Fibroblast of mammary gland (primary cell): ENCODE data around the gene FEN1.

ENCODE experiments used
- DNase-seq: peaks from one replicate; pipeline ENCODE4 v3.0.0-alpha.2; 2010; ENCODE audit warnings: low read depth
- H3K4me3 ChIP-seq: 2 replicates; pipeline ENCODE4 v1.5.1; 2011; ENCODE audit warnings: low read depth, mild to moderate bottlenecking, low read length, moderate library complexity; ENCODE audit not compliant: control insufficient read depth
- CTCF ChIP-seq: conservative IDR thresholded peaks from 2 replicates; pipeline ENCODE4 v1.5.1; 2011; ENCODE audit warnings: low read depth, low read length, inconsistent platforms; ENCODE audit not compliant: control insufficient read depth, insufficient read depth

The FEN1 gene

DNA sequence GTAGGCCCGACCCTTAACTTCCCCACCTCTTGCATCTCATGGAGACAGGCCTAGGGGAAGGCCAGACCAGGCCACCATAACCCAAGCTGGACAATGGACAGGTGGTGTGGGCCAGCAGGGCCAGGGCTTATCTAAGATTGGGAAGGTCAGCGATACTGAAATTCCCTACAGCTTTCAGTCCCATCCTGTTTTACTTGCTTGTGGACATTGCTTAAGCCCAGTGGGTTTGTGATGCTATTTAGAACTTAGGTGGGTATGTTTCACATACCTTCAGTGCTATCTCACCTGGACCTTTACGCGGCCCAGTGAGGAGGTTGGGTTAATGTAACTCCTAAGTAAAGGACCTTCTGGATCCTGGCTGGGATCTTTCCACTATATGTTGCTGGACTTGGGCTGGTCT is 37.1 kb downstream of the FEN1 start:
- peak overlapping the region; percentile 96 for H3K4me3 ChIP-seq
- no peak for TF ChIP-seq CTCF

GRCh38 chr11:61830237-61831105 is 37.8 kb downstream of the FEN1 start:
- peak overlapping the region; percentile 96 for H3K4me3 ChIP-seq
- no peak for TF ChIP-seq CTCF
- DNase-seq: no peak

More for the DNA sequence above, 37.1 kb downstream of the FEN1 start:
- DNase-seq: no peak

DNA sequence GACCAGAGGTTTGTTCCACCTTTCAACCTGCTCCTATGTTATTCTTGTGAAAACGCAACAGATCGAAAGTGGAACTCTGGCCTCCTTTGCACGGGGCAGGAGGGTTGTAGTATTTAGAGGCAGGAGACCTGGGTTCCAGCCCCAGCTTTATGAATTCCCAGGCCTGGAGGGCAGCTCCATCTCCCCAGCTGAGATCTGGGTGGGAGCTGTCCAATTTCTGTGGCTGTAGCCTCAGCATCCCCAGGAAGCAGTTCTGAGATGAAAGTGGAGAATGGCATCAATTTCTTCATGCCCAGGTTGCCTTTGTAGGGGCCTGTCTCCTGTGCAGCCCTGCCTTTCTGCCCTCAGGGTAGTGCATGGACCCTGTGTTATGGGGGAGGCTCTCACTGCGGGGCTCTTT is 39.5 kb downstream of the FEN1 start:
- TF ChIP-seq CTCF: no peak
- DNase-seq: no peak
- no peak overlapping the region for H3K4me3 ChIP-seq

DNA sequence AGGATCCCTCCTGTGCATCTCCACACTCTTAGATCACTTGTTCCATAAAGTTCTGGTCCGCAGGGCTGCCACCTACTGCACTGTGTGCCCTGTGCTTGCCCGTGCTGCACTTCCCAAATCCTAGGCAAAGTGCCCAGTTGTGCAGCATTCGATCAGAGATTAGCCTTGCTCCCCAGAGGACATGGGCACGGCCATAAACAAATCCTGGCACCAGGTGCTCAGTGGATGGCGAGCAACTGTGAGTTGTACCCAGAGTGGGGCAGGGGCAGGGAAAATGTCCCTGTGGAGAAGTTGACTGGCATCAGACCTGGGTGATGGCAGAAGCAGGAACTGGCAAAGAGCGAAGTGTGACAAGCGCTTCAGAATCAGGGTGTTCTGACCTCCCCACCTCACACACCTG is 40.0 kb downstream of the FEN1 start:
- no peak for DNase-seq
- TF ChIP-seq CTCF: no peak
- H3K4me3 ChIP-seq: no peak overlapping the region

DNA sequence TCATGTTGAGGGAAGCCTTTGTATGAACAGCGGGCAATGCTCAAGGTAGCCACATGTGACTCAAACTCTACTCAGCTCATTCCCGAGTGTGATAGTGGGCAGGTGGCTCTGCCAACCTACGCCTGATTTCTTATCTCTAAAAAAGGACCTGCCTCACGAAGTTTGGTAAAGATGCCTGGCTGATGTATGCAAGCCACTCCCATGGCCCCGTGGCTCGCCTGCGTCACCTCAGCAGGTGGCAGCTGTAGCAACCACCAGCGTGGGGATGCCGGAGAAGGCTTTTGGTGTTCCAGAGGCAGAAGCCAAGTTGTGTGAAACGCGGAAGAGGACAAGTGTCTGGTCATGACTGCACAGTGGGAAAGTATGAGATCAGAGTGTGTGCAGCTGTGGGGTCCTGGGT is 40.8 kb downstream of the FEN1 start:
- no peak for TF ChIP-seq CTCF
- H3K4me3 ChIP-seq: no peak overlapping the region
- no peak for DNase-seq

GRCh38 chr11:61833926-61834277 is 41.2 kb downstream of the FEN1 start:
- no peak for TF ChIP-seq CTCF
- no peak for DNase-seq
- H3K4me3 ChIP-seq: no peak overlapping the region
